ENCODE results near the gene NEURL1.
"Not testable (repeated sequence)": the region's sequence is repeated elsewhere in the genome, so short reads cannot be mapped to it uniquely, and the experiment has no call there.

NEURL1 gene

GRCh38 chr10:103630156-103630555 lies 136.7 kb downstream of the NEURL1 start:
- no peak for DNase-seq

- DNase-seq: no peak
Measured at GRCh38 chr10:103632247-103632642, 138.7 kb downstream of the NEURL1 start.

- not testable (repeated sequence) for DNase-seq
Measured at GRCh38 chr10:103632871-103633270, 139.4 kb downstream of the NEURL1 start.

DNA sequence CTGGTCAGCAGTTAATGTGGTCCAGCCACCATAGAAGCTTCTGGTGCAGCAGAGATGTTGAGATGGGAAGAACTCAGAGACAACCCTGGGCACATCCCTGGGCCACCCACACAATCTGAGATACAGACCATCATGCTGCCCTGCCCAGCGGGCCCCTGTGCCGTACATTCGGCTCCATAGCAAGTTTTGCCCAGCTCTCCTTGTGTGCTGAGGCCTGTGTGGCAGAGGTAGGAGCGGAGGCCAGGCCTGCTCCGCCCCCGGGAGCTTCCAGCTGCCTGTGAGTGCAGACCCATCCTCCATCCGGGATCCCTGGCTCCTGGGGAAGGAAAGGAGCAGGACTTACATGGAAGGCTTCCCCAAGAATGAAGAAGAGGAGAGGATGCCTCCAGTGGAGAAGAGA lies 140.3 kb downstream of the NEURL1 start:
- no peak for DNase-seq

GRCh38 chr10:103635580-103635979 lies 142.1 kb downstream of the NEURL1 start:
- DNase-seq: no peak

DNA sequence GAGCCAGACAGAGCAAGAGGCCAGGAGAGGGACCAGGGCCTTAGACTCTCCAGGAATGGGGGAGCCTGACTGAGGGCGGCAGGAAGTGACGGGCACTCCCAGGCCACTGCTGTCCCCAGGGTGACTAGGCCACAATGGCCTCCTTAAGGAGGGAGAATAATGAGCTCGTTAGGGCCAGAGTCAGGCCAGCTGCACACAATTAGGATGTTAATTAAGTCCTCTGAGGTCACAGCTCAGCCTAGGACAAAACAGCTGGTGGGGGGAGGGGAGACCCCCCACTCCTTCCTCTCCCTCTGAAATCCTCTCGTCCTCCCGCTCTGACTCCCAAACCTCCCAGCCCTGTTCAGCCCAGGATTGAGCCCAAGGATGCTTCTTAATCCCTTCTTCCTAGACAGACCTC lies 143.0 kb downstream of the NEURL1 start:
- DNase-seq: no peak

- DNase-seq: no peak
Measured at GRCh38 chr10:103637011-103637410, 143.5 kb downstream of the NEURL1 start.

- no peak for DNase-seq
Measured at GRCh38 chr10:103637927-103638557, 144.5 kb downstream of the NEURL1 start.

GRCh38 chr10:103638948-103639347 lies 145.4 kb downstream of the NEURL1 start:
- no peak for DNase-seq

DNA sequence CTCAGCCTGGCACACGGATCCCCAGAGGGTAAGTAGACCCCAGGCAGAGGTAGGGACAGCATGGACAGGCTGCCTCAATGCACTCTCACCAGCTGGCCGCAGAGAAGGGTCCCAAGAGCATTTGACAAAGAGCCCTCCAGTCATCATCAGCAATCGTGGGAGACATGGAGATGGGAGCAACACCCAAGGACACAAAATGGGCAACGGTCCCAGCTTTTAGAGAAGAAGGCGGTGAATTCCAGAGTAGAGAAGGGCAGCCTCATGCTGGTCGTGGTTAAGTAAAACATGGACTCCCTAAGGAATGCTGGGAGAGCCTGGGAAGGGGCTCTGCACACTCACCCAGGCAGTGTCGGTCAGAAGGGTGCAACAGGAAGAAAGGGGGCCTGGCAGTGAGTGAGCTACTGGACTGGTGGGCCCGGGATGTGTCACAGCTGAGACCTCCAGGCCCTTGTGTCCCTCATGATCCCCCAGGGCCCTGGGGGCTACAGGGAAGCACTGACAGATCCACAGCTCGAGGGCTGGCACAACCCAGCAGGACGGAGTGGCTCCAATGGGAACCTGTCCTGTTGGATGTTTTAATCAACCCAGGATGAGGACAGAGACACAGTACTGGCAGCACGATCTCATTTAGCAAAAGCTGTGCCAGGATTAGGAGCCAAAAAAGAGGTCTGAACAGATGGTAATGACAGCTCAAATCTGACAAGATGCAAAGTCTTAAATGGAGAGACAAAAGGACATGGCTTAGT lies 147.1 kb downstream of the NEURL1 start:
- no peak for DNase-seq

- DNase-seq: no peak
Measured at GRCh38 chr10:103641326-103641725, 147.8 kb downstream of the NEURL1 start.
